ENCODE measurements around the gene AKAIN1.

The AKAIN1 gene

GRCh38 chr18:5197032-5197434 is at the start of gene AKAIN1:
AKAIN1 (minus strand) TSS chr18:5197257; CDS start chr18:5197053, 204 bp downstream.
- Mint-ChIP-seq H3K27me3 (ENCODE audit: low read depth) (peaks cover 53% of the 10 kb centered on the region), H3K27ac (no peak within 1 kb of the TSS), H3K36me3 (ENCODE audit: low read depth) (no peaks in the 10 kb centered on the region), H3K4me3 (no peak within 1 kb of the TSS), H3K9me3 (no peaks in the 10 kb centered on the region), H3K4me1 (ENCODE audit: low read depth) (no peaks in the 10 kb centered on the region)

- no peaks in the 10 kb centered on the region for H3K27me3 Mint-ChIP-seq (ENCODE audit: low read depth)
- peaks cover 26% of the 10 kb centered on the region for H3K36me3 Mint-ChIP-seq (ENCODE audit: low read depth)
- H3K4me3 Mint-ChIP-seq: no peak overlapping the region
- H3K9me3 Mint-ChIP-seq: no peaks in the 10 kb centered on the region
- H3K27ac Mint-ChIP-seq: no peak overlapping the region
- H3K4me1 Mint-ChIP-seq (ENCODE audit: low read depth): peaks cover 17% of the 10 kb centered on the region
Observed at GRCh38 chr18:5244941-5245340, 47.9 kb upstream of the AKAIN1 start.

GRCh38 chr18:5239447-5239846 is 42.4 kb upstream of the AKAIN1 start:
- peaks cover 27% of the 10 kb centered on the region for H3K36me3 Mint-ChIP-seq (ENCODE audit: low read depth)
- H3K9me3 Mint-ChIP-seq: no peaks in the 10 kb centered on the region
- peaks cover under 1% of the 10 kb centered on the region for H3K27me3 Mint-ChIP-seq (ENCODE audit: low read depth)
- peak overlapping the region; percentile 97 for H3K4me3 Mint-ChIP-seq
- H3K27ac Mint-ChIP-seq: peak overlapping the region; percentile 41
- H3K4me1 Mint-ChIP-seq (ENCODE audit: low read depth): peaks cover 34% of the 10 kb centered on the region

- Mint-ChIP-seq H3K27me3 (ENCODE audit: low read depth) (peaks cover 10% of the 10 kb centered on the region), H3K4me3 (peak overlapping the region; percentile 97), H3K36me3 (ENCODE audit: low read depth) (peaks cover 25% of the 10 kb centered on the region), H3K4me1 (ENCODE audit: low read depth) (peaks cover 34% of the 10 kb centered on the region), H3K9me3 (no peaks in the 10 kb centered on the region), H3K27ac (peak overlapping the region; percentile 98)
Observed at GRCh38 chr18:5238371-5238976, 41.4 kb upstream of the AKAIN1 start.

GRCh38 chr18:5237723-5238370 is 40.8 kb upstream of the AKAIN1 start:
- H3K4me1 Mint-ChIP-seq (ENCODE audit: low read depth): peaks cover 34% of the 10 kb centered on the region
- H3K9me3 Mint-ChIP-seq: no peaks in the 10 kb centered on the region
- peaks cover 23% of the 10 kb centered on the region for H3K36me3 Mint-ChIP-seq (ENCODE audit: low read depth)
- peak overlapping the region; percentile 98 for H3K27ac Mint-ChIP-seq
- H3K4me3 Mint-ChIP-seq: peak overlapping the region; percentile 97
- H3K27me3 Mint-ChIP-seq (ENCODE audit: low read depth): peaks cover 11% of the 10 kb centered on the region

GRCh38 chr18:5237083-5237722 is 40.1 kb upstream of the AKAIN1 start:
- Mint-ChIP-seq H3K9me3 (no peaks in the 10 kb centered on the region), H3K27me3 (ENCODE audit: low read depth) (peaks cover 11% of the 10 kb centered on the region), H3K27ac (peak overlapping the region; percentile 98), H3K4me3 (peak overlapping the region; percentile 97), H3K36me3 (ENCODE audit: low read depth) (peaks cover 18% of the 10 kb centered on the region), H3K4me1 (ENCODE audit: low read depth) (peaks cover 34% of the 10 kb centered on the region)

- no peaks in the 10 kb centered on the region for H3K36me3 Mint-ChIP-seq (ENCODE audit: low read depth)
- no peaks in the 10 kb centered on the region for H3K9me3 Mint-ChIP-seq
- H3K4me3 Mint-ChIP-seq: no peak overlapping the region
- peaks cover 4% of the 10 kb centered on the region for H3K27me3 Mint-ChIP-seq (ENCODE audit: low read depth)
- H3K27ac Mint-ChIP-seq: no peak overlapping the region
- no peaks in the 10 kb centered on the region for H3K4me1 Mint-ChIP-seq (ENCODE audit: low read depth)
Observed at GRCh38 chr18:5214583-5215351, 17.7 kb upstream of the AKAIN1 start.

- Mint-ChIP-seq H3K4me1 (ENCODE audit: low read depth) (no peaks in the 10 kb centered on the region), H3K4me3 (no peak overlapping the region), H3K9me3 (no peaks in the 10 kb centered on the region), H3K36me3 (ENCODE audit: low read depth) (no peaks in the 10 kb centered on the region), H3K27me3 (ENCODE audit: low read depth) (no peaks in the 10 kb centered on the region), H3K27ac (no peak overlapping the region)
Observed at GRCh38 chr18:5207471-5208150, 10.6 kb upstream of the AKAIN1 start.

GRCh38 chr18:5198311-5198710 is 1.3 kb upstream of the AKAIN1 start:
- no peak overlapping the region for H3K27ac Mint-ChIP-seq
- H3K4me3 Mint-ChIP-seq: no peak overlapping the region
- H3K4me1 Mint-ChIP-seq (ENCODE audit: low read depth): no peaks in the 10 kb centered on the region
- no peaks in the 10 kb centered on the region for H3K36me3 Mint-ChIP-seq (ENCODE audit: low read depth)
- no peaks in the 10 kb centered on the region for H3K9me3 Mint-ChIP-seq
- peaks cover 49% of the 10 kb centered on the region for H3K27me3 Mint-ChIP-seq (ENCODE audit: low read depth)

- Mint-ChIP-seq H3K36me3 (ENCODE audit: low read depth) (no peaks in the 10 kb centered on the region), H3K27me3 (ENCODE audit: low read depth) (peaks cover 51% of the 10 kb centered on the region), H3K27ac (no peak overlapping the region), H3K4me3 (no peak overlapping the region), H3K4me1 (ENCODE audit: low read depth) (no peaks in the 10 kb centered on the region), H3K9me3 (no peaks in the 10 kb centered on the region)
Observed at GRCh38 chr18:5197461-5197860, 404 bp upstream of the AKAIN1 start.

GRCh38 chr18:5196253-5197031 is 615 bp downstream of the AKAIN1 start:
- Mint-ChIP-seq H3K4me3 (no peak overlapping the region), H3K36me3 (ENCODE audit: low read depth) (no peaks in the 10 kb centered on the region), H3K4me1 (ENCODE audit: low read depth) (no peaks in the 10 kb centered on the region), H3K27me3 (ENCODE audit: low read depth) (peaks cover 53% of the 10 kb centered on the region), H3K9me3 (no peaks in the 10 kb centered on the region), H3K27ac (no peak overlapping the region)

- H3K27me3 Mint-ChIP-seq (ENCODE audit: low read depth): peaks cover 53% of the 10 kb centered on the region
- no peak overlapping the region for H3K4me3 Mint-ChIP-seq
- no peaks in the 10 kb centered on the region for H3K4me1 Mint-ChIP-seq (ENCODE audit: low read depth)
- H3K27ac Mint-ChIP-seq: no peak overlapping the region
- H3K36me3 Mint-ChIP-seq (ENCODE audit: low read depth): no peaks in the 10 kb centered on the region
- no peaks in the 10 kb centered on the region for H3K9me3 Mint-ChIP-seq
Observed at GRCh38 chr18:5195656-5196055, 1.4 kb downstream of the AKAIN1 start.

- no peaks in the 10 kb centered on the region for H3K9me3 Mint-ChIP-seq
- no peak overlapping the region for H3K27ac Mint-ChIP-seq
- no peak overlapping the region for H3K4me3 Mint-ChIP-seq
- H3K36me3 Mint-ChIP-seq (ENCODE audit: low read depth): no peaks in the 10 kb centered on the region
- peaks cover 2% of the 10 kb centered on the region for H3K4me1 Mint-ChIP-seq (ENCODE audit: low read depth)
- H3K27me3 Mint-ChIP-seq (ENCODE audit: low read depth): peaks cover 4% of the 10 kb centered on the region
Observed at GRCh38 chr18:5180254-5180653, 16.8 kb downstream of the AKAIN1 start.
